Rectal smooth muscle tissue (tissue), 1 donor: ENCODE measurements around the gene TMEM238.

Experiments used
- H3K27ac ChIP-seq: one replicate; pipeline ENCODE4 v1.7.0; 2013; ENCODE audit warnings: low read depth, low read length, inconsistent platforms
- H3K27me3 ChIP-seq: one replicate; pipeline ENCODE4 v1.7.0; 2013; ENCODE audit warnings: low read length; ENCODE audit not compliant: control insufficient read depth, insufficient read depth
- H3K36me3 ChIP-seq: one replicate; pipeline ENCODE4 v1.7.0; 2013; ENCODE audit warnings: low read length; ENCODE audit not compliant: control insufficient read depth, insufficient read depth
- H3K4me1 ChIP-seq: one replicate; pipeline ENCODE4 v1.7.0; 2013; ENCODE audit warnings: low read length; ENCODE audit not compliant: control insufficient read depth, insufficient read depth
- H3K4me3 ChIP-seq: one replicate; pipeline ENCODE4 v1.7.0; 2013; ENCODE audit warnings: low read length
- H3K9ac ChIP-seq: one replicate; pipeline ENCODE4 v1.7.0; 2013; ENCODE audit warnings: low read length

Gene TMEM238

GRCh38 chr19:55392820-55393761 is 9.0 kb upstream of the TMEM238 start:
- H3K36me3 ChIP-seq, result peaks cover 25% of the 10 kb centered on the region
- H3K27me3 ChIP-seq, result no peaks in the 10 kb centered on the region
- H3K27ac ChIP-seq, result no peak overlapping the region
- H3K4me3 ChIP-seq, result no peak overlapping the region
- H3K4me1 ChIP-seq, result peaks cover 4% of the 10 kb centered on the region
- H3K9ac ChIP-seq, result no peak overlapping the region

- peaks cover 33% of the 10 kb centered on the region for H3K36me3 ChIP-seq
- H3K27me3 ChIP-seq, result no peaks in the 10 kb centered on the region
- H3K27ac ChIP-seq, result no peak overlapping the region
- no peak overlapping the region for H3K4me3 ChIP-seq
- H3K9ac ChIP-seq, result no peak overlapping the region
- peaks cover 10% of the 10 kb centered on the region for H3K4me1 ChIP-seq
These were observed 7.9 kb upstream of the TMEM238 start for GRCh38 chr19:55391702-55392615.

DNA sequence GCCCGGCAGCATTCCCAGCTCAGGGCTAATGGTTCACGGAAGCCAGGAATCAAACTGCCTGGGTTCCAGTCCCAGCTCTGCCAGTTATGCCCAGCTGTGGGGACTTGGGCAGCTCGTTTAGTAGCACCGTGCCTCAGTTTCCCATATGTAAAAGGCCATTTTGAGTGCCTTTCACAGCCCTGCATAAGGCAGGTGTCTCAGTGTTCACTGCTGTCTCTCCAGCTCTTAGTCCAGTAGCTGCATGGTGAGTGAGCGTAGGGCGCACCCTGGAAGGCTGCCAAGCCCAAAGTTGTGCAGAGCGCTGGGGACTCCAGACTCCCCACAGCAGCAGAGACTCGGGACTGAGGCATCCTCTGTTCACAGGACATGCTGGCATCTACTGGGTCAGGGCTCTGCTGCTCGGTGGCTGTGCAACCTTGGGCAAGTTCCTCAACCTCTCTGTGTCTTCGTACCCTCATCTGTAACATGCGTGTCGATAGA is 7.1 kb upstream of the TMEM238 start:
- H3K4me3 ChIP-seq, result no peak overlapping the region
- H3K27ac ChIP-seq, result no peak overlapping the region
- H3K36me3 ChIP-seq, result peaks cover 33% of the 10 kb centered on the region
- H3K4me1 ChIP-seq, result peaks cover 16% of the 10 kb centered on the region
- no peaks in the 10 kb centered on the region for H3K27me3 ChIP-seq
- no peak overlapping the region for H3K9ac ChIP-seq

DNA sequence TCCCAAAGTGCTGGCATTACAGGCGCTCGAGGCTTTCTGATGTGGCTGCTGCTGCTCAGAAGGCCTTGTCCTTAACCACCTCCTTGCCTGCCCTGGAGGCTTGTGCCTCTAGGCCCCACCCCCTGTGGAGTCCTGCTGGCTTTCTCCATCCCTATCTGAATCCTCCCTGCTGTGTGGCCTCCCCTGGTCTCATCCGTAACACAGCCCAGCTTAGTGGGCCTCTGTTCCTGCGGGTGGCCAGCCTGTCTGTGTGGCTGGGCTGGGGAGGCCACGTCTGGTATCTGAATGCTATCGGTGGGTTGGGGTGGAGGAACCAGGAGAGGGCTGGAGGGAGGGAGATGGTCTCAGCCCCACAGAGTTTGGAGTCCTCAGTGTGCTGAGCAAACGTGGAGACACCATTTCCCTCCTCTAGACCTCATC is 6.4 kb upstream of the TMEM238 start:
- Histone ChIP-seq H3K36me3 (peaks cover 33% of the 10 kb centered on the region), H3K27ac (no peak overlapping the region), H3K27me3 (no peaks in the 10 kb centered on the region), H3K4me1 (peaks cover 16% of the 10 kb centered on the region), H3K9ac (no peak overlapping the region), H3K4me3 (no peak overlapping the region)

- Histone ChIP-seq H3K27me3 (no peaks in the 10 kb centered on the region), H3K4me1 (peaks cover 16% of the 10 kb centered on the region), H3K27ac (no peak overlapping the region), H3K9ac (no peak overlapping the region), H3K4me3 (no peak overlapping the region), H3K36me3 (peaks cover 33% of the 10 kb centered on the region)
These were observed 5.6 kb upstream of the TMEM238 start for GRCh38 chr19:55389386-55390317.

DNA sequence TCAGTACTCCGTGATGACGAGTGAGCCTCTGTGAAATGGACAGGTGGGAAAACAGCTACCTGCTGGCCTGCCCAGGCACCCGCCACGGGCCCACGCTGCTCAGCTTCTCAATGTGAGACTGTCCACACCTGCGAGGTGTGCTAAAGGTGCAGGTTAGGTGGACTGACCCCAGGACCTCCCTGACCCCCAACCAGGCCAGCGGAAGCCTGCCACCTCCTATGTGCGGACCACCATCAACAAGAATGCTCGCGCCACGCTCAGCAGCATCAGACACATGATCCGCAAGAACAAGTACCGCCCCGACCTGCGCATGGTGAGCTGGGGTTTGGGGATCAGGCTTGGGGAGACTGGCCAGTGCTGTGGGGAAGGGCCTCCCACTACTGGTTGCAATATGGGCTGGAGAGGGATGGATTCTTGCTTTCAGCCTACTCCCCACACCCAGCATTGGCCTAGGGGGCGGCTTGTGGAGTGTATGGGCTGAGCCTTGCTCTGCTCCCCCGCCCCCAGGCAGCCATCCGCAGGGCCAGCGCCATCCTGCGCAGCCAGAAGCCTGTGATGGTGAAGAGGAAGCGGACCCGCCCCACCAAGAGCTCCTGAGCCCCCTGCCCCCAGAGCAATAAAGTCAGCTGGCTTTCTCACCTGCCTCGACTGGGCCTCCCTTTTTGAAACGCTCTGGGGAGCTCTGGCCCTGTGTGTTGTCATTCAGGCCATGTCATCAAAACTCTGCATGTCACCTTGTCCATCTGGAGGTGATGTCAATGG is 3.8 kb upstream of the TMEM238 start:
- H3K36me3 ChIP-seq, result peaks cover 33% of the 10 kb centered on the region
- H3K4me1 ChIP-seq, result peaks cover 19% of the 10 kb centered on the region
- H3K9ac ChIP-seq, result no peak overlapping the region
- H3K27me3 ChIP-seq, result no peaks in the 10 kb centered on the region
- H3K4me3 ChIP-seq, result peak overlapping the region; percentile 98
- H3K27ac ChIP-seq, result no peak overlapping the region

DNA sequence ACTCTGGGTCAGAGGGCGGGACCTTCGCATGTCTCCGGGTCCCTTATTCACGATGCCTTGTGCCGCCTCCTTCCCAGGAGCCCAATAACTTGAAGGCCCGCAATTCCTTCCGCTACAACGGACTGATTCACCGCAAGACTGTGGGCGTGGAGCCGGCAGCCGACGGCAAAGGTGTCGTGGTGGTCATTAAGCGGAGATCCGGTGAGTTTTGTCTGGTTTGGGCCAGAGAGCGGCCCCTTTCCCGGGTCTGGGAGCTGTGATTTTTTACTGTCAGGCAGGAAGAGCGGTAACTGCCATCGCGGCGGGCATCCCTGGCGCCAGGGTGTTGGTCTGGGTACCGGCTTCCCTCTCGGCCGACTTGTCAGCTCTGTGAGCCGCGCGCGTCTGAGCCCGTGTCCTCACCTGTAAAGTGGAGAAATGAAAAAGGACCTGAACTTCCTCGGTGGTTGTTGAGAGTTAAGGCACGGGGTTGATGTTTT is 2.4 kb upstream of the TMEM238 start:
- peak overlapping the region; percentile 98 for H3K4me3 ChIP-seq
- peaks cover 33% of the 10 kb centered on the region for H3K36me3 ChIP-seq
- peaks cover 19% of the 10 kb centered on the region for H3K4me1 ChIP-seq
- peak overlapping the region; percentile 97 for H3K9ac ChIP-seq
- peak overlapping the region; percentile 97 for H3K27ac ChIP-seq
- no peaks in the 10 kb centered on the region for H3K27me3 ChIP-seq

GRCh38 chr19:55385724-55386492 is 1.8 kb upstream of the TMEM238 start, which contains the start of gene RPL28:
Gene RPL28 (plus strand): TSS chr19:55385932. CDS start chr19:55386358, 426 bp downstream.
- Histone ChIP-seq H3K9ac (peak within 1 kb of the TSS; percentile 97), H3K27ac (peak within 1 kb of the TSS; percentile 97), H3K4me1 (peaks cover 19% of the 10 kb centered on the region), H3K27me3 (no peaks in the 10 kb centered on the region), H3K4me3 (peak within 1 kb of the TSS; percentile 98), H3K36me3 (peaks cover 28% of the 10 kb centered on the region)

DNA sequence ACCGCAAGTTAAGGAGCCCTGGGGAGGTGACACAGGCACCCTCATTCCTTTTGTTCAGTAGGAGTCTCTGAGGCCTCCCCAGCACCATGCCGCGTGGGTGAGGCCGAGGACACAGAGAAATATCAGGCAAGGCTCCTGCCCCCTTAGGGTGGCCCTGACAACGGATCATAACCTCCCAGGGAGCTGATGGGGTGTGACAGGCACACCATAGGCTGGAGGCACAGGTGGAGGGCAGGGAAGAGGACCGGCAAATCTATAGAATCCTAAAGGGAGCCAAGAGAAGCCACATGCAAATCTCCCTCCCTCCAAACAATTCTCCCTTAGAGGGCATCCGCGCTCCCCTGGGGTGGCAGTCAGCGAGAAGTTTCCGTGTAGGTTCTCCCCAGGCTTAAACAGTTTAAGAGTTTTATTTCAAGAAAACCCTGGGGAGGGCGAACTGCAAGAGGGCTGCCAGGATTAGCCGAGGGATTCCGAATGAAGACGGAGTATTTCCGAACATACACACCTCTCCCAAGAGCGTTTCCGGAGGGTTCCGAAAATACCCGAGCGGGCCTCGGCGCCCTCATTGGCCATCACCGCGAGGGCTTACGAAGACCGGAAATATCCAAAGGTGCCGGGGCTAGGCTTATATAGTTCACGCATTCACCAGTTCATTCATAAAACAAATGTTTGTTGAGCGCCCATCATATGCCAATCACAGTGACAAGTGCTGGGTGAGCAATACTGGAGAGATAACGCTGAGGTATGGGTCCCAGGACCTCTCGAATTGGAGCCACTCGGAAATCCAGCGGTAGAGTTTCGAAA is 1.0 kb upstream of the TMEM238 start:
- peaks cover 25% of the 10 kb centered on the region for H3K36me3 ChIP-seq
- peaks cover 19% of the 10 kb centered on the region for H3K4me1 ChIP-seq
- H3K27me3 ChIP-seq, result no peaks in the 10 kb centered on the region
- peak overlapping the region; percentile 74 for H3K4me3 ChIP-seq
- peak overlapping the region; percentile 97 for H3K27ac ChIP-seq
- peak overlapping the region; percentile 69 for H3K9ac ChIP-seq
